Measurements from ENCODE around the gene CCDC152.

The CCDC152 gene

DNA sequence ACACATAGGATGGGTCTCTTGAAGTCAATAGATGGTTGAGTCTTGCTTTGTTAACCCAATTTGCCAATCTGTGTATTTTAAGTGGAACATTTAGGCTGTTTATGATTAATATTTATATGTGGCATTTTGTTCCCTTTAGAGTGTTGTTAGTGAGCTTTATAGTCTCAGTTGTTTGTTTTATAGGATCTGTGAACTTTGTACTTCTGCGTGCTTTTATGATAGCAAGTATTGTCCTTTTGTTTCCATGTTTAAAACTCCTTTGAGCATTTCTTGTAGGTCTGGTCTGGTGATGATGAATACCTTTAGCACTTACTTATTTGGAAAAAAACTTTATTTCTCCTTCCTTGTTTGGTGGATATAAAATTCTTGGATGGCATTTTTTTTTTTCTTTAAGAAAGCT lies 31.2 kb downstream of the CCDC152 start:
- in situ Hi-C loops (cut with MboI; ENCODE audit: low pct_unique_long_range_greater_than_20kb, low sequenced_read_pairs, unreplicated experiment) = no loop called here
- DNase-seq (ENCODE audit: low spot score) = no peak
- TF ChIP-seq, protein P1, sequence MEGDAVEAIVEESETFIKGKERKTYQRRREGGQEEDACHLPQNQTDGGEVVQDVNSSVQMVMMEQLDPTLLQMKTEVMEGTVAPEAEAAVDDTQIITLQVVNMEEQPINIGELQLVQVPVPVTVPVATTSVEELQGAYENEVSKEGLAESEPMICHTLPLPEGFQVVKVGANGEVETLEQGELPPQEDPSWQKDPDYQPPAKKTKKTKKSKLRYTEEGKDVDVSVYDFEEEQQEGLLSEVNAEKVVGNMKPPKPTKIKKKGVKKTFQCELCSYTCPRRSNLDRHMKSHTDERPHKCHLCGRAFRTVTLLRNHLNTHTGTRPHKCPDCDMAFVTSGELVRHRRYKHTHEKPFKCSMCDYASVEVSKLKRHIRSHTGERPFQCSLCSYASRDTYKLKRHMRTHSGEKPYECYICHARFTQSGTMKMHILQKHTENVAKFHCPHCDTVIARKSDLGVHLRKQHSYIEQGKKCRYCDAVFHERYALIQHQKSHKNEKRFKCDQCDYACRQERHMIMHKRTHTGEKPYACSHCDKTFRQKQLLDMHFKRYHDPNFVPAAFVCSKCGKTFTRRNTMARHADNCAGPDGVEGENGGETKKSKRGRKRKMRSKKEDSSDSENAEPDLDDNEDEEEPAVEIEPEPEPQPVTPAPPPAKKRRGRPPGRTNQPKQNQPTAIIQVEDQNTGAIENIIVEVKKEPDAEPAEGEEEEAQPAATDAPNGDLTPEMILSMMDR (IDR thresholded peaks at IDR 0.05; ENCODE audit: extremely low read depth, insufficient read depth, missing control alignments) = no peak

DNA sequence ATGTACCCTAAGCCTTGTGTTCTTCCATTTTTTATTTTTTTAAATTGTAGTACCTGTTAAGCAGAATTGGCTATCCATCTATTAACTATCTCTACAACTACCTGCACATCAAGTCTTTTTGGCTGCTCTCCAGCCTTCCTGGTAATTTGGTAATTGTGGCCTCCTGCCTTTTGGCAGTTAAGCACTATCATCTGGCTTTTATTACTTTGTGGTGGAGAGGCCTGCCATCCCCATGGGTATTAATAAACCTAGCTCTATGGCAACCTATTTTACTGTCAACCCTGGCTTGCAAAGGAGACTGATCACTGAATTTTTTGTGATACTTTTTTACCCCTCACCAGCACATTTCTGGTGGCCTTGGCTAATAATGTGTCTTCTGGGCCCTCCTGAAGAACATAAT lies 34.5 kb downstream of the CCDC152 start:
- in situ Hi-C loops (cut with MboI; ENCODE audit: low pct_unique_long_range_greater_than_20kb, low sequenced_read_pairs, unreplicated experiment) = no loop called here
- TF ChIP-seq, protein P1 (IDR thresholded peaks at IDR 0.05; ENCODE audit: extremely low read depth, insufficient read depth, missing control alignments) = no peak
- no peak for DNase-seq (ENCODE audit: low spot score)

DNA sequence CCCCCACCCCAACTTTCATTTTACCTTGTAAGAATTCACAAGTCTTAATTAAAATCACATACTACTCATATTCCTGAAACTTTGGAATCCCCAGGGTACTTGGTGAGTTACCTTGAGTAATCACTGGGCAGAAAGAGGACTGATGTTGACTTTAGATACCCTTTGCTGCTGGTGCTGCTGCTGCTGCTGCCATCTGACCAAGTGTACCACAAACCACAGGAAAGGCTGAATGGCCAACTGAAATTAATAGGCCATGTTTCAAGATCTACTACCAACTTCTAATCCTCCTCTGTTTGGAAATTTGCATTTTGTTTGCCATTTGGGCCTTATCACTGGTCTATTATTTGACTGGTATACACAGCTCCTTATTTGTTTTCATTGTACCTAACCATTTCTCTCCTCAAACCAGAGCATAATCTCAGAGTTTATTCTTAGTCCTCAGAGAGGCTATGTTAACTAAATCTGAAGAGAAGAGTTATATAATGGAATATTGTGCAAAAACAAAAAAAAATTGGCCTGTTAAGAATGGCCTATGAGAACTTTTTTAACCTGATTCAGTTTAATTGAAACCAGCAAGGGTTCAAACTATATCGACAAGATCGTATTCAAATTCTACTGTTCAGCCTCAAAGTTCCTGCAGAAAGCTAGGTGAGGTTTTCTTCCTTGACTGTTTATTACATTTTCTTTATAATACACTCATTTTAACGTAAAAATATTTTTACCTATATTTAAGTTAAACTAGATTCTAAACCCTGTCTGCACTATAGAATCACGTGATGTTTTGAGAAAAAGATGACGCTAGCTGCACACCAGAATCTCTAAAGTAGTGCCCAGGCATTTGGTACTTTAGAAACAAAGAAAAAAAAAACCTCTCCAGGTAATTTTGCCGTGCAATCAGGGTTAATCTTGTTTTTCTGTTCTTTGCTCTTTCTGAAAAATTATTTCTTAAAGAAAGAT lies 41.9 kb downstream of the CCDC152 start:
- in situ Hi-C loops (cut with MboI; ENCODE audit: low pct_unique_long_range_greater_than_20kb, low sequenced_read_pairs, unreplicated experiment) = no loop called here
- no peak for DNase-seq (ENCODE audit: low spot score)
- TF ChIP-seq, protein P1 (IDR thresholded peaks at IDR 0.05; ENCODE audit: extremely low read depth, insufficient read depth, missing control alignments) = no peak

DNA sequence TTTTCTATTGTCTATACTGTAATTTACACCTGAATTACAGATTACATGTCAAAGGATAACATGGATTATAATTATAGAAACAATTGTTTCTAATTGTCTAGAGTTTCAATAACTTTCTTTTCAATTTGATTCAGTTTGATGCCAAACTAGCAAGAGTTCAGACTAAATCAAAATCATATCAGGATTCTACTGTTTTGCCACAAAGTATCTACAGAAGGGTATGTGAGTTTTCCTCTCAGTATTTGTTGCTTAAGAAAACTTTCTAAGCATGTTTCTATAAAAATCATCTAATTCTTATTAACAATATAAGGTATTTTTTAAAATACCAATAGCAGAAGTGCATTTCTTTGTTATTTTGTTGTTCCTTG lies 42.6 kb downstream of the CCDC152 start:
- TF ChIP-seq, protein P1 (IDR thresholded peaks at IDR 0.05; ENCODE audit: extremely low read depth, insufficient read depth, missing control alignments) = no peak
- no peak for DNase-seq (ENCODE audit: low spot score)
- in situ Hi-C loops (cut with MboI; ENCODE audit: low pct_unique_long_range_greater_than_20kb, low sequenced_read_pairs, unreplicated experiment) = no loop called here

DNA sequence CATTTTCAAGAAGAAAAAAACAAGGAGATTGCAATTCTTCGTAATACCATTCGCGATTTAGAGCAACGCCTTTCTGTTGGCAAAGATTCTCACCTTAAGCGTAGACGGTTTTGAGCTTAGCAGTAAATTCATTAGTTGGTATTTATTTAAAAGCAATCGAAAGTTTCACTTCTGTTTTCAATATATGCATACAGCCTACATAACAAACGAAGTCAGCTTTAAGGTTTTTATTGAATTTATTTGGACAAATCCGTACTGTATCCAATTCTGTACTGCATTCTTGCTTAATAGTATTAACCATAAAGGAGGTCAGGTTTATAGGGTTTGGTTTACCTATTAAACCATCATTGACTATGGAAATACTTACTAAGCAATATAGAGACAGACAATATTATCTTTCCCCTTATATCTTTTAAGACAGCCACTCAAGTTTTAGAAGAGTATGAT lies 43.1 kb downstream of the CCDC152 start:
- TF ChIP-seq, protein P1 (IDR thresholded peaks at IDR 0.05; ENCODE audit: extremely low read depth, insufficient read depth, missing control alignments) = no peak
- in situ Hi-C loops (cut with MboI; ENCODE audit: low pct_unique_long_range_greater_than_20kb, low sequenced_read_pairs, unreplicated experiment) = no loop called here
- no peak for DNase-seq (ENCODE audit: low spot score)

DNA sequence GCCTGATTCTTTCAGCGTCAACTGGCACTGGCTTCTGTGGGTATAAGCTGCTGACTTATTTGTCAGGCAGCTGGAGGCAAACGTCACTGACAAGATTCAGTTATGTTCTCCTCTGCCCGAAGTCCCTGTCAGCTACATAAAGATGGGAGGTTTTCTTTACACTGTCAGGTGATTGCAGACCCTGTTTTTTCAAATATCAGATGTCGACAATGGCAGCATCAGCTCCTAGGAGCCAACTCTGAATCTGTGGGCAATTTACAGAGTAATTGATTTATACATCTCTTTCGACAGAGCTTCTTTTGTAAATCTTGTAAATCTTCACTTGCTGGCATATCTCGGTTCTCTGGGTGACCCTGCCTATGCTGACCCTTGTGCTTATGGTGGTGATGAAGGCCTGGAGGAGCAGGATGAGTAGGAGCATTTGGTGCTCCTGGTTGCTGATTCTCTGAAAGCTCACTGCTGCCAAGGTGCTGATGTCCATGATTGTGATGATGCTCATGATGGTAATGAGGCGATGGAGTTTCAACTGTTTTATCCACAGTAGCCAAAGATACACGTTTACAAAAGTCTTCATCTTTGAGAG lies 44.2 kb downstream of the CCDC152 start:
- TF ChIP-seq, protein P1 (IDR thresholded peaks at IDR 0.05; ENCODE audit: extremely low read depth, insufficient read depth, missing control alignments) = no peak
- no peak for DNase-seq (ENCODE audit: low spot score)
- in situ Hi-C loops (cut with MboI; ENCODE audit: low pct_unique_long_range_greater_than_20kb, low sequenced_read_pairs, unreplicated experiment) = no loop called here

Data from GM13977 (cell line).